H54 (cell line): Measurements from ENCODE around the gene PNMT.

ENCODE experiments used
- DNase-seq: peaks from one replicate; pipeline ENCODE4 v3.0.0; 2011; ENCODE audit warnings: low spot score, mixed read lengths; ENCODE audit not compliant: insufficient read length
- FAIRE-seq: peaks from 3 replicates; lab custom pipeline; 2011; peaks lifted over from hg19 to GRCh38; lab: Jason Lieb, UNC
- POLR2A ChIP-seq: IDR thresholded peaks from 2 replicates; pipeline ENCODE4 v1.6.1; 2011; ENCODE audit warnings: low read depth, mild to moderate bottlenecking, low read length

PNMT gene

GRCh38 chr17:39664581-39665561, 3.4 kb upstream of the PNMT start, which contains the start of gene TCAP:
TSS of gene TCAP (plus strand) at chr17:39665349. CDS start at chr17:39665360, 11 bp downstream.
- no peak for TF ChIP-seq POLR2A
- FAIRE-seq: no peak
- DNase-seq: no peak

GRCh38 chr17:39665642-39666224, 2.5 kb upstream of the PNMT start:
- no peak for TF ChIP-seq POLR2A
- FAIRE-seq: no peak
- no peak for DNase-seq

DNA sequence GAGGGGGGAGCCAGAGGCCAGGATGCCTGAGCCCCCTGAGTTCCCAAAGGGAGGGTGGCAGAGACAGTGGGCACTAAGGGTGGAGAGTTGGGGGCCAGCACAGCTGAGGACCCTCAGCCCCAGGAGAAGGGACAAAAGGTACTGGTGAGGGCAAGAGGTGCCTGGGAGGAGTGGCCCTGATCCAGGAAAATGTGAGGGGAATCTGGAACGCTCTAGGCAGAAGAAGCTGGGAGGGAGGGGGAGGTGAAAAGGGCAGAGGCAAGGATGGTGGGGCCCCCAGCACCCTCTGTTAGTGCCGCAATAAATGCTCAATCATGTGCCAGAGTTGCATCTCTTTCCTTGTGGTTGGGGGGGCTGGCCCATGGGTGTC, 2.0 kb upstream of the PNMT start:
- FAIRE-seq: no peak
- TF ChIP-seq POLR2A: no peak
- no peak for DNase-seq

GRCh38 chr17:39666601-39667261, 1.5 kb upstream of the PNMT start:
- FAIRE-seq (no peak), DNase-seq (no peak)
- no peak for TF ChIP-seq POLR2A

DNA sequence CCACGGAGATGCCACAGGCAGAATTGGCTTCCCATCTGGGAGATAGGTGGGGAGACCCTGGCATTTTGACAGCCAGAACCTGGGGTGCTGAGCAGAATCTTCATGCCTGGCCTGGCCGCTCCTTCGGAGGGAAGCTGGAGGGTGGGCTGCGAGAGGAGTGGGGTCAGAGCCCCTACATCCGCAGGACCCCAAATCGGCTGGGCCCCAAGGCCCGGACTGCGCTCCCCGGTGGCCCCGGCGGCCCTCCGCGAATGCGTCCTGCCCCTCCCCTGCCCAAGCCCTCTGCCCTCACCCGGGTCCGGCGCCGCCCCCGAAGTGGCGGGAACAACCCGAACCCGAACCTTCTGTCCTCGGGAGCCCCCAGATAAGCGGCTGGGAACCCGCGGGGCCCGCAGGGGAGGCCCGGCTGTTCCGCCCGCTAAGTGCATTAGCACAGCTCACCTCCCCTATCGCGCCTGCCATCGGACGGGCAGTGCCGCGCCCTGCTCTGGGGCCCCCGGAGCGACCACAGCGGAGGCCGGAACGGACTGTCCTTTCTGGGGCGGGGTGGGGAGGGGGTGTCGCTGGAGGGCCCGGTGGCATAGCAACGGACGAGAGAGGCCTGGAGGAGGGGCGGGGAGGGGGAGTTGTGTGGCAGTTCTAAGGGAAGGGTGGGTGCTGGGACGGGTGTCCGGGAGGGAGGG, 850 bp upstream of the PNMT start:
- no peak for TF ChIP-seq POLR2A
- FAIRE-seq (no peak), DNase-seq (no peak)

GRCh38 chr17:39669897-39670735, 1.9 kb downstream of the PNMT start:
- no peak for TF ChIP-seq POLR2A
- DNase-seq: no peak
- FAIRE-seq: no peak

GRCh38 chr17:39670746-39671145, 2.5 kb downstream of the PNMT start:
- no peak for FAIRE-seq
- no peak for TF ChIP-seq POLR2A
- DNase-seq: no peak

- no peak for FAIRE-seq
- no peak for TF ChIP-seq POLR2A
- no peak for DNase-seq
These were observed 3.6 kb downstream of the PNMT start for GRCh38 chr17:39671651-39672521.

DNA sequence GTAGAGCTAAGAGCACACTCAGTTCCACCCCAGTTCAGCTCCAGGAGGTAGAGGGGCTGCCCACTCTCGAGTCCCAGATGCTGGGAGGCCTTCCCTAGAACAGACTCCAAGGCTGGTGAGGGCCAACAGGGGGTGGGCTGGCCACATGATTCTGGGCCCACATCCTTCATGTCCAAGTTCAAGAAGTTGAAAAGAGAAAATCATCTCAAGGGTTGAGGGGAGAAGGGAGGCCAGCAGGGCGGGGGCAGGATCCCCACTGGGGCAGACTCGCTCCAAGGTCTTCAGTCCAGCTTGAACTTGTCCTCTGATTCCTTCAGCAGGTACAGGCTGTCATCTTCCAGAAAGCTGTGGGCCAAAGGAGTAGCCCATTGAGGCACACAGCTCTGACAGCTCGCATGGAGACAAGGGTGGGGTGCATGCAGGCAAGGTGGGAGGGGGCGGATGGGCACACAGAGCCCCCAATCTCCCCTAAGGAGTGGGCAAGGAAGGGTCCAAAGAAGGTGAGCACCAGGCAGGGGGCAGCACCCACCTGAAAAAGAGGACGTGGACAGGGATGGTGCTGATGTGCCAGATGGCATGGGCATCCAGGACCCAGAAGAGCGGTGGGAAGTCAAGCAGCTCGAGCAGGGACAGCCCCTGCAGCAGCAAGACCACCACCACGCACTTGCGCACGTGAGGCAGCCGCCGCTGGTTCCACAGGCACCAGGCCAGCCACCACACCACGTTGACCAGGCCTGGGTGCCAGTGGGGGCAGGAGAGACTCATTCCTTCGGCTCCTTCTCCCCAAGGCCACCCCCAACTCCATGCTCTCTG, 4.5 kb downstream of the PNMT start:
- no peak for DNase-seq
- no peak for FAIRE-seq
- no peak for TF ChIP-seq POLR2A

GRCh38 chr17:39673335-39674081, 5.3 kb downstream of the PNMT start:
- no peak for FAIRE-seq
- no peak for DNase-seq
- TF ChIP-seq POLR2A: no peak
